ENCODE results near the gene WDR12. TPM values are rescaled to one million over a fixed set of nuclear protein-coding genes. Genes with fewer than 3 reads are reported as not detected.

WDR12 gene
- polyA plus RNA-seq, 3 donors: 4.1 to 14.6 (median 6.5) TPM

DNA sequence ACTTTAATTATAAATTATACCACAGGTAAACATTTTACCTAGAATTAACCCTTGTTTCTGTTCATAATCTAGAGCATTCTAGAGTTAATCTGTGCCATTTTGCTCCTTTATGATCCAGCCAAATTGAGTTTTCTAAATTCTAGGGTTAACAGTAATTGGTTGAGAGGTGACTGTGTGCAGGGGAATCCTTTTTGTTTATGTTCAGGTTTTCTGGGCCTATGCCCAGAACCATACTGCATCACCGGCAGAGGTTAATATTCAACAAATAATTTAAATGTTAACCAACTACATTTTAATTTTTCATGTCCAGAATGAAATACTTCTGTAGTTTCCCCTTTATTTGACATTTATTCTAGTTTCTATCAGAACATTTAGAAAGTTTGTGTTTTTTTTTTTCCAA, 32.9 kb upstream of the WDR12 start:
- H3K36me3 Mint-ChIP-seq: peaks cover 33 to 39% of the 10 kb centered on the region in 2 donors
- intact Hi-C loops (cut with micrococcal nuclease): no loop called here
- H3K9ac ChIP-seq (ENCODE audit: insufficient read depth, low read length, poor library complexity, severe bottlenecking): no peak overlapping the region

GRCh38 chr2:202941771-202942170, 30.3 kb upstream of the WDR12 start:
- no peak for DNase-seq
- Histone ChIP-seq H3K4me2 (replicated peaks; ENCODE audit: extremely low read depth, low read length, poor library complexity, severe bottlenecking) (no peak overlapping the region), H3K9ac (ENCODE audit: insufficient read depth, low read length, poor library complexity, severe bottlenecking) (no peak overlapping the region), H3K4me1 (ENCODE audit: control insufficient read depth in 1 of 2, insufficient read depth in 2 of 2, low read length in 2 of 2) (no peaks in the 10 kb centered on the region), H3K9me3 (replicated peaks in 1 of 2; ENCODE audit: control insufficient read depth in 1 of 2, insufficient read depth in 1 of 2, low read length in 2 of 2) (peaks cover 0 to 4% of the 10 kb centered on the region in 2 donors), H3K79me2 (ENCODE audit: insufficient read depth, low read length) (no peaks in the 10 kb centered on the region), H3K4me3 (replicated peaks in 1 of 3; ENCODE audit: low read depth in 2 of 3, low read length in 3 of 3) (no peak overlapping the region), H2AFZ (ENCODE audit: insufficient read depth, low read depth, low read length, poor library complexity, severe bottlenecking) (no peak overlapping the region), H3K27ac (ENCODE audit: low read depth in 1 of 2, low read length in 2 of 2) (no peak overlapping the region), H3K27me3 (ENCODE audit: control insufficient read depth in 2 of 2, insufficient read depth in 2 of 2, low read length in 2 of 2) (no peaks in the 10 kb centered on the region), H3K36me3 (replicated peaks in 1 of 2; ENCODE audit: control insufficient read depth in 1 of 2, insufficient read depth in 2 of 2, low read length in 2 of 2) (peaks cover 0 to 14% of the 10 kb centered on the region in 2 donors), H4K20me1 (ENCODE audit: insufficient read depth, low read length) (no peaks in the 10 kb centered on the region)
- H3K27me3 Mint-ChIP-seq (ENCODE audit: low read depth in 3 of 3): no peaks in the 10 kb centered on the region
- peaks cover 40 to 48% of the 10 kb centered on the region in 2 donors for H3K36me3 Mint-ChIP-seq
- intact Hi-C loops (cut with micrococcal nuclease): no loop called here
- no peak overlapping the region for H3K4me3 Mint-ChIP-seq
- no peaks in the 10 kb centered on the region for H3K4me1 Mint-ChIP-seq
- no peak for TF ChIP-seq CTCF (IDR thresholded peaks at IDR 0.05)
- no CpG with 5 or more reads among the region's 4 CpGs for WGBS (ENCODE audit: insufficient coverage)
- H3K27ac Mint-ChIP-seq: no peak overlapping the region
- H3K9me3 Mint-ChIP-seq: peaks cover 0 to 10% (median 4%) of the 10 kb centered on the region in 7 donors

More for the DNA sequence above, 32.9 kb upstream of the WDR12 start:
- Histone ChIP-seq H3K27ac (ENCODE audit: low read depth in 1 of 2, low read length in 2 of 2) (no peak overlapping the region), H3K36me3 (replicated peaks in 1 of 2; ENCODE audit: control insufficient read depth in 1 of 2, insufficient read depth in 2 of 2, low read length in 2 of 2) (peaks cover 0 to 14% of the 10 kb centered on the region in 2 donors), H3K27me3 (ENCODE audit: control insufficient read depth in 2 of 2, insufficient read depth in 2 of 2, low read length in 2 of 2) (no peaks in the 10 kb centered on the region), H3K79me2 (ENCODE audit: insufficient read depth, low read length) (no peaks in the 10 kb centered on the region), H2AFZ (ENCODE audit: insufficient read depth, low read depth, low read length, poor library complexity, severe bottlenecking) (no peak overlapping the region), H3K9me3 (replicated peaks in 1 of 2; ENCODE audit: control insufficient read depth in 1 of 2, insufficient read depth in 1 of 2, low read length in 2 of 2) (peaks cover 0 to 4% of the 10 kb centered on the region in 2 donors), H3K4me1 (ENCODE audit: control insufficient read depth in 1 of 2, insufficient read depth in 2 of 2, low read length in 2 of 2) (no peaks in the 10 kb centered on the region), H3K4me3 (replicated peaks in 1 of 3; ENCODE audit: low read depth in 2 of 3, low read length in 3 of 3) (no peak overlapping the region), H3K4me2 (replicated peaks; ENCODE audit: extremely low read depth, low read length, poor library complexity, severe bottlenecking) (no peak overlapping the region), H4K20me1 (ENCODE audit: insufficient read depth, low read length) (no peaks in the 10 kb centered on the region)
- Mint-ChIP-seq H3K9me3 (peaks cover 2 to 18% (median 9%) of the 10 kb centered on the region in 7 donors), H3K27ac (no peak overlapping the region), H3K4me1 (no peaks in the 10 kb centered on the region), H3K27me3 (ENCODE audit: low read depth in 3 of 3) (no peaks in the 10 kb centered on the region), H3K4me3 (no peak overlapping the region)
- TF ChIP-seq CTCF (IDR thresholded peaks at IDR 0.05): no peak
- no peak for DNase-seq
- WGBS (ENCODE audit: insufficient coverage): no CpG with 5 or more reads among the region's 1 CpG

All from CD14-positive monocyte (primary cell).